Neural progenitor cell (in vitro differentiated cells): ENCODE data around the gene TMEM94. TPM values are rescaled to one million over a fixed set of nuclear protein-coding genes. Genes with fewer than 3 reads are reported as not detected.

ENCODE experiments used
- DNase-seq: peaks from one replicate; pipeline ENCODE4 v3.0.0-alpha.2; 2016; ENCODE audit warnings: low spot score
- H2AFZ ChIP-seq: fragments of 200-600 bp; sonication (generic); replicated peaks from 2 replicates; pipeline ENCODE4 v1.6.1; 2016; ENCODE audit warnings: antibody characterized with exemption
- H3F3A ChIP-seq: fragments of 200-600 bp; sonication (generic); 2 replicates; pipeline ENCODE4 v1.6.1; 2016; ENCODE audit warnings: antibody characterized with exemption, low read depth
- H3K27ac ChIP-seq: fragments of 200-600 bp; sonication (generic); 2 replicates; pipeline ENCODE4 v1.5.1; 2016; ENCODE audit warnings: mild to moderate bottlenecking
- H3K27me3 ChIP-seq: fragments of 200-600 bp; sonication (generic); 2 replicates; pipeline ENCODE4 v1.6.1; 2016; ENCODE audit warnings: mild to moderate bottlenecking, moderate library complexity
- H3K36me3 ChIP-seq: fragments of 200-600 bp; sonication (generic); 2 replicates; pipeline ENCODE4 v1.5.1; 2016
- H3K4me1 ChIP-seq: fragments of 200-600 bp; sonication (generic); 2 replicates; pipeline ENCODE4 v1.6.1; 2016; ENCODE audit warnings: mixed run types
- H3K4me2 ChIP-seq: fragments of 200-600 bp; sonication (generic); 2 replicates; pipeline ENCODE4 v1.6.1; 2016
- H3K4me3 ChIP-seq: fragments of 200-600 bp; sonication (generic); 2 replicates; pipeline ENCODE4 v1.5.1; 2016
- H3K79me2 ChIP-seq: fragments of 200-600 bp; sonication (generic); 2 replicates; pipeline ENCODE4 v1.6.1; 2016; ENCODE audit warnings: low read depth
- H3K9ac ChIP-seq: fragments of 200-600 bp; sonication (generic); 2 replicates; pipeline ENCODE4 v1.6.1; 2016
- H3K9me3 ChIP-seq: fragments of 200-600 bp; sonication (generic); 2 replicates; pipeline ENCODE4 v1.5.1; 2016; ENCODE audit warnings: low read depth
- H4K20me1 ChIP-seq: fragments of 200-600 bp; sonication (generic); 2 replicates; pipeline ENCODE4 v1.6.1; 2016; ENCODE audit warnings: low read depth
- H3K27ac Mint-ChIP-seq: 3 replicates; pipeline ENCODE4 v1.8.0; 2021; ENCODE audit warnings: mixed read lengths
- H3K27me3 Mint-ChIP-seq: 2 replicates; pipeline ENCODE4 v1.8.0; 2022; ENCODE audit warnings: low read depth, mild to moderate bottlenecking, inconsistent platforms, moderate library complexity, mixed read lengths; ENCODE audit not compliant: insufficient read depth
- H3K36me3 Mint-ChIP-seq: 3 replicates; pipeline ENCODE4 v1.8.0; 2021; ENCODE audit warnings: mixed read lengths
- H3K4me1 Mint-ChIP-seq: 3 replicates; pipeline ENCODE4 v1.8.0; 2021; ENCODE audit warnings: mixed read lengths
- H3K4me3 Mint-ChIP-seq: 3 replicates; pipeline ENCODE4 v1.8.0; 2021; ENCODE audit warnings: mild to moderate bottlenecking, moderate library complexity, mixed read lengths
- H3K9me3 Mint-ChIP-seq: 3 replicates; pipeline ENCODE4 v1.8.0; 2020; ENCODE audit warnings: mixed read lengths
- CTCF ChIP-seq: fragments of 200-600 bp; sonication (generic); IDR thresholded peaks from 2 replicates; pipeline ENCODE4 v1.5.1; 2017; ENCODE audit warnings: antibody characterized with exemption, mild to moderate bottlenecking
- EZH2 ChIP-seq: fragments of 200-600 bp; sonication (generic); IDR thresholded peaks from 2 replicates; pipeline ENCODE4 v1.6.1; 2017; ENCODE audit warnings: antibody characterized with exemption, mild to moderate bottlenecking, moderate library complexity
- EZH2phosphoT487 ChIP-seq: fragments of 200-600 bp; sonication (generic); IDR thresholded peaks from 2 replicates; pipeline ENCODE4 v1.6.1; 2017; ENCODE audit warnings: antibody characterized with exemption
- total RNA-seq: library from RNA; depleted of rRNA; stranded (reverse); fragments of >200 nt; gene quantifications from 2 replicates; pipeline ENCODE4 v1.2.3, GENCODE V29; 2015; ENCODE audit warnings: low replicate concordance

TMEM94 gene
- total RNA-seq, 1 donor from 2014 or later: 23.6 TPM

- peaks cover 8% of the 10 kb centered on the region for H3K36me3 Mint-ChIP-seq
- TF ChIP-seq EZH2phosphoT487: no peak
- no peak for TF ChIP-seq EZH2
- TF ChIP-seq CTCF: no peak
- H3K27me3 Mint-ChIP-seq: peaks cover 5% of the 10 kb centered on the region
- H3K9me3 Mint-ChIP-seq: no peaks in the 10 kb centered on the region
- Histone ChIP-seq H3K4me1 (no peaks in the 10 kb centered on the region), H3K4me2 (no peak overlapping the region), H2AFZ (no peak overlapping the region), H3F3A (no peaks in the 10 kb centered on the region), H3K27ac (no peak overlapping the region), H3K9me3 (no peaks in the 10 kb centered on the region), H3K9ac (no peak overlapping the region), H3K27me3 (no peaks in the 10 kb centered on the region), H3K4me3 (no peak overlapping the region), H3K36me3 (no peaks in the 10 kb centered on the region), H4K20me1 (peaks cover 18% of the 10 kb centered on the region), H3K79me2 (peaks cover 8% of the 10 kb centered on the region)
- no peak overlapping the region for H3K27ac Mint-ChIP-seq
- H3K4me1 Mint-ChIP-seq: peaks cover 17% of the 10 kb centered on the region
- no peak for DNase-seq
- H3K4me3 Mint-ChIP-seq: no peak overlapping the region
These were observed 52.5 kb downstream of the TMEM94 start for GRCh38 chr17:75508931-75509361.

GRCh38 chr17:75509528-75510258 is 53.3 kb downstream of the TMEM94 start:
- Histone ChIP-seq H3K36me3 (no peaks in the 10 kb centered on the region), H3K4me3 (no peak overlapping the region), H3K27ac (no peak overlapping the region), H3K4me1 (no peaks in the 10 kb centered on the region), H3K9me3 (no peaks in the 10 kb centered on the region), H3K79me2 (peaks cover 15% of the 10 kb centered on the region), H4K20me1 (peaks cover 25% of the 10 kb centered on the region), H3F3A (no peaks in the 10 kb centered on the region), H3K27me3 (no peaks in the 10 kb centered on the region), H3K4me2 (no peak overlapping the region), H3K9ac (no peak overlapping the region), H2AFZ (no peak overlapping the region)
- Mint-ChIP-seq H3K27ac (peak overlapping the region; percentile 86), H3K9me3 (no peaks in the 10 kb centered on the region), H3K4me1 (peaks cover 20% of the 10 kb centered on the region), H3K4me3 (no peak overlapping the region), H3K36me3 (peaks cover 8% of the 10 kb centered on the region), H3K27me3 (peaks cover 5% of the 10 kb centered on the region)
- TF ChIP-seq CTCF (no peak), EZH2phosphoT487 (no peak), EZH2 (no peak)
- DNase-seq: no peak

- H4K20me1 ChIP-seq: peaks cover 26% of the 10 kb centered on the region
- H3K9me3 ChIP-seq: no peaks in the 10 kb centered on the region
- peaks cover 18% of the 10 kb centered on the region for H3K79me2 ChIP-seq
- no peak for TF ChIP-seq EZH2
- TF ChIP-seq EZH2phosphoT487: no peak
- no peak for TF ChIP-seq CTCF
- H3K36me3 ChIP-seq: no peaks in the 10 kb centered on the region
- no peak overlapping the region for H3K27ac ChIP-seq
- H3K4me3 Mint-ChIP-seq: no peak overlapping the region
- no peak overlapping the region for H3K9ac ChIP-seq
- H3K4me1 Mint-ChIP-seq: peaks cover 20% of the 10 kb centered on the region
- no peaks in the 10 kb centered on the region for H3K9me3 Mint-ChIP-seq
- H3K4me3 ChIP-seq: no peak overlapping the region
- H3K4me1 ChIP-seq: no peaks in the 10 kb centered on the region
- H3K27me3 ChIP-seq: no peaks in the 10 kb centered on the region
- H3K27ac Mint-ChIP-seq: no peak overlapping the region
- no peak overlapping the region for H3K4me2 ChIP-seq
- peaks cover 2% of the 10 kb centered on the region for H3K36me3 Mint-ChIP-seq
- no peaks in the 10 kb centered on the region for H3F3A ChIP-seq
- peaks cover 5% of the 10 kb centered on the region for H3K27me3 Mint-ChIP-seq
- no peak for DNase-seq
- H2AFZ ChIP-seq: no peak overlapping the region
These were observed 54.8 kb downstream of the TMEM94 start for GRCh38 chr17:75511270-75511609.
